Measurements from ENCODE around the gene TLE5. TPM values are rescaled to one million over a fixed set of nuclear protein-coding genes. Genes with fewer than 3 reads are reported as not detected.

The TLE5 gene
- total RNA-seq, 3 donors from 2014 or later: 329 to 407 (median 397) TPM

GRCh38 chr19:3108775-3109174 lies 46.5 kb upstream of the TLE5 start:
- no peak for DNase-seq (ENCODE audit: low spot score in 2 of 2)
- no peak overlapping the region for H3K4me3 ChIP-seq
- H3K27me3 ChIP-seq: no peaks in the 10 kb centered on the region
- no peaks in the 10 kb centered on the region for H3K36me3 ChIP-seq
- H3K27ac ChIP-seq: peak overlapping the region; percentile 11 to 38
- no peaks in the 10 kb centered on the region for H3K4me1 ChIP-seq
- intact Hi-C loops (cut with DNase I; ENCODE audit: low total_unique reads): no loop called here
- no peaks in the 10 kb centered on the region for H3K9me3 ChIP-seq
- TF ChIP-seq CTCF (IDR thresholded peaks at IDR 0.05) (peak; percentile 41 to 75 (median 71)), POLR2A (IDR thresholded peaks at IDR 0.05) (no peak), POLR2AphosphoS5 (IDR thresholded peaks at IDR 0.05) (no peak)

- intact Hi-C loops (cut with DNase I; ENCODE audit: low total_unique reads): no loop called here
- H3K27me3 ChIP-seq: no peaks in the 10 kb centered on the region
- DNase-seq (ENCODE audit: low spot score in 2 of 2): no peak
- H3K4me3 ChIP-seq: no peak overlapping the region
- H3K27ac ChIP-seq: peak overlapping the region; percentile 38 to 40
- no peaks in the 10 kb centered on the region for H3K36me3 ChIP-seq
- H3K4me1 ChIP-seq: no peaks in the 10 kb centered on the region
- no peak for TF ChIP-seq POLR2A (IDR thresholded peaks at IDR 0.05)
- no peak for TF ChIP-seq CTCF (IDR thresholded peaks at IDR 0.05)
- TF ChIP-seq POLR2AphosphoS5 (IDR thresholded peaks at IDR 0.05): no peak
- H3K9me3 ChIP-seq: no peaks in the 10 kb centered on the region
Observed at GRCh38 chr19:3107658-3108057, 45.4 kb upstream of the TLE5 start.

DNA sequence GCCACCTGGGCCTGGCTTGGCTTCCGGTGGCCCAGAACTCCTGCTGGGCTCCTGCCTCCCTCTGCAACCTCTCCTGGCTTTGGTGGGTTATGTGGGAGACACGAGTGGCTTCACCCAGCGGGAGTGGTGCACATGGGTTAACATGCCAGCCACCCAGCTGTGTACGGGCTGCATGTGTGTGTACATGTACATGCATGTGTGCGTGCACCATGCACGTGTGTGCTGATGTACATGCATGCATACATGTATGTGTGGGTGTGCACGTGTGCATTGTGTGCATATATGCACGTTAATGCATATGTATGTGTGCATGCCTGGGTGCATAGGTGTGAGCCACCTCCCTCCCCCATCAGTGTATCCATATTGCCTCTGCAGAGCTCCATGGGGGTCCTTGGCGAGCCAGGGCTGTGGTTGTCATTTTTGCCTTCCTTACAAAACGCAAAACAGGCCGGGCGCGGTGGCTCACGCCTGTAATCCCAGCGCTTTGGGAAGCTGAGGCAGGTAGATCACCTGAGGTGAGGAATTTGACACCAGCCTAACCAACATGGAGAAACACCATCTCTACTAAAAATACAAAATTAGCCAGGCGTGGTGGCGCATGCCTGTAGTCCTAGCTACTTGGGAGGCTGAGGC lies 44.3 kb upstream of the TLE5 start:
- DNase-seq (ENCODE audit: low spot score in 2 of 2): no peak
- Histone ChIP-seq H3K9me3 (no peaks in the 10 kb centered on the region), H3K27me3 (no peaks in the 10 kb centered on the region), H3K4me1 (no peaks in the 10 kb centered on the region), H3K4me3 (no peak overlapping the region), H3K36me3 (no peaks in the 10 kb centered on the region), H3K27ac (no peak overlapping the region)
- TF ChIP-seq POLR2AphosphoS5 (IDR thresholded peaks at IDR 0.05) (no peak), CTCF (IDR thresholded peaks at IDR 0.05) (no peak), POLR2A (IDR thresholded peaks at IDR 0.05) (no peak)
- intact Hi-C loops (cut with DNase I; ENCODE audit: low total_unique reads): no loop called here

DNA sequence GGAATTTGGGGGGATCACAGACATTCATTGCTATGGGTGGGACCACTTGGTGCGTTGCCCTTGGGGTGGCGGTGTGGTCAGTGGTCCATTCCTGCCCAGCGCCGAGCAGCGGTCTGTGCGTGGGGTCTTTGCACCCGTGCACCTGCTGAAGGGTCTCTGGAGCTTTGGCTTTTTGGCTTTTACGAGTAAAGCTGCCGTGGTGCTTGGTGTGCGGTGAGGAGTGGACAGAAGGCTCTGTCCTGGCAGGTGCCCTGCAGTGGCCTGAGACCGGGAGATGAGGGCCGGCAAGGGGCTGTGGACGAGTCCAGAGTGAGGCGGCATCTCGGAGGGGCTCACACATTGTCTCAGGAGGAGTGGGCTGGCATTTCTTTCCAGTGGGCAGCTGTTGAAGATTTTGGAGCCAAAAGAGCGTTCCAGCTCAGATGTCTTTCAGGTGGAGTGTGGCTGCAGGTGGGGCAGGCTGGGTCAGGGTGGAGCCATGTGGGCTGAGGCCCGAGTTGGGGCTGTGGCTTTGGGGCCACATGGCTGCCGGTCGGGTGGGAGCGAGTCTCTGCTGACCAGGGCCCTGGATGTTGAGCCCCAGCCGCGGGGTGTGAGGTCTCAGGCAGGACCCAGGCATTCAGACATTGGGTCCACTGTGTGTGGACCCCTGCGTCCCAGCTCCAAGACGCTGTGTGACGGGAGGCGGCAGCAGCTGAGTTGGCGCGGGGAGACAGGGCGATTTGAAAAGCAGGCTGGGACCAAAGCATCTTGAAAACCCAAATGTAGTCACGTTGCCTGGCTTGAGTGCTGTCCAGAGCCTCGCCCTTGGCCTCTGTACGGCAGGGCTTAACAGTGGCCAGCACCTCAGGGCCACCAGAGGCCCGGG lies 43.6 kb upstream of the TLE5 start:
- intact Hi-C loops (cut with DNase I; ENCODE audit: low total_unique reads): no loop called here
- TF ChIP-seq POLR2AphosphoS5 (IDR thresholded peaks at IDR 0.05): no peak
- Histone ChIP-seq H3K27me3 (no peaks in the 10 kb centered on the region), H3K9me3 (no peaks in the 10 kb centered on the region), H3K36me3 (no peaks in the 10 kb centered on the region), H3K27ac (no peak overlapping the region), H3K4me1 (peaks cover 0 to 4% of the 10 kb centered on the region in 2 donors), H3K4me3 (no peak overlapping the region)
- DNase-seq (ENCODE audit: low spot score in 2 of 2): no peak

- intact Hi-C loops (cut with DNase I; ENCODE audit: low total_unique reads): no loop called here
- Histone ChIP-seq H3K27me3 (no peaks in the 10 kb centered on the region), H3K27ac (peak overlapping the region in 1 of 2 donors; percentile 25), H3K9me3 (no peaks in the 10 kb centered on the region), H3K4me3 (no peak overlapping the region), H3K4me1 (peaks cover 2 to 16% of the 10 kb centered on the region in 2 donors), H3K36me3 (no peaks in the 10 kb centered on the region)
- no peak for DNase-seq (ENCODE audit: low spot score in 2 of 2)
- TF ChIP-seq POLR2AphosphoS5 (IDR thresholded peaks at IDR 0.05) (no peak), CTCF (IDR thresholded peaks at IDR 0.05) (no peak), POLR2A (IDR thresholded peaks at IDR 0.05) (no peak)
Observed at GRCh38 chr19:3104708-3104983, 42.4 kb upstream of the TLE5 start.
